Body of pancreas (tissue), 4 donors: Measurements from ENCODE around the gene ITGA1.

Source experiments
- POLR2A ChIP-seq, 3 donors: fragments of 450-650 bp; IDR thresholded peaks; one replicate each; pipeline ENCODE4 v1.6.1; 2016; ENCODE audit warnings: antibody characterized with exemption in 3 of 3, mild to moderate bottlenecking in 2 of 3
- TF ChIP-seq, protein P1 (sequence below), 7 experiments: fragments of 450-650 bp in 4 of 7; fragments of 200-600 bp in 3 of 7; sonication (generic) in 3 of 7; IDR thresholded peaks; one replicate each; pipeline ENCODE4 v1.5.1; 2016 to 2019; ENCODE audit warnings: antibody characterized with exemption in 7 of 7

- TF ChIP-seq, protein P1, sequence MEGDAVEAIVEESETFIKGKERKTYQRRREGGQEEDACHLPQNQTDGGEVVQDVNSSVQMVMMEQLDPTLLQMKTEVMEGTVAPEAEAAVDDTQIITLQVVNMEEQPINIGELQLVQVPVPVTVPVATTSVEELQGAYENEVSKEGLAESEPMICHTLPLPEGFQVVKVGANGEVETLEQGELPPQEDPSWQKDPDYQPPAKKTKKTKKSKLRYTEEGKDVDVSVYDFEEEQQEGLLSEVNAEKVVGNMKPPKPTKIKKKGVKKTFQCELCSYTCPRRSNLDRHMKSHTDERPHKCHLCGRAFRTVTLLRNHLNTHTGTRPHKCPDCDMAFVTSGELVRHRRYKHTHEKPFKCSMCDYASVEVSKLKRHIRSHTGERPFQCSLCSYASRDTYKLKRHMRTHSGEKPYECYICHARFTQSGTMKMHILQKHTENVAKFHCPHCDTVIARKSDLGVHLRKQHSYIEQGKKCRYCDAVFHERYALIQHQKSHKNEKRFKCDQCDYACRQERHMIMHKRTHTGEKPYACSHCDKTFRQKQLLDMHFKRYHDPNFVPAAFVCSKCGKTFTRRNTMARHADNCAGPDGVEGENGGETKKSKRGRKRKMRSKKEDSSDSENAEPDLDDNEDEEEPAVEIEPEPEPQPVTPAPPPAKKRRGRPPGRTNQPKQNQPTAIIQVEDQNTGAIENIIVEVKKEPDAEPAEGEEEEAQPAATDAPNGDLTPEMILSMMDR (IDR thresholded peaks at IDR 0.05) = no peak
- TF ChIP-seq POLR2A (IDR thresholded peaks at IDR 0.05) = no peak
These were observed 16.2 kb upstream of the ITGA1 start for GRCh38 chr5:52771343-52772039.
